ENCODE measurements around the gene SEL1L3.
"Not testable (repeated sequence)": the region's sequence is repeated elsewhere in the genome, so short reads cannot be mapped to it uniquely, and the experiment has no call there.

SEL1L3 gene

GRCh38 chr4:25862411-25863346, at the start of gene SEL1L3:
TSS of gene SEL1L3 (minus strand) at chr4:25862988. CDS start at chr4:25862836, 152 bp downstream.
- DNase-seq, result no peak
- in situ Hi-C loops (cut with MboI; ENCODE audit: low pct_unique_long_range_greater_than_20kb, low sequenced_read_pairs), result no loop called here

- in situ Hi-C loops (cut with MboI; ENCODE audit: low pct_unique_long_range_greater_than_20kb, low sequenced_read_pairs), result no loop called here
- DNase-seq, result no peak
These were observed 48.6 kb upstream of the SEL1L3 start for GRCh38 chr4:25911356-25911755.

GRCh38 chr4:25908491-25908901, 45.7 kb upstream of the SEL1L3 start:
- DNase-seq, result no peak

GRCh38 chr4:25906113-25906512, 43.3 kb upstream of the SEL1L3 start:
- DNase-seq; in situ Hi-C loops (cut with MboI; ENCODE audit: low pct_unique_long_range_greater_than_20kb, low sequenced_read_pairs): not testable (repeated sequence)

More at GRCh38 chr4:25908491-25908901, 45.7 kb upstream of the SEL1L3 start:
- in situ Hi-C loops (cut with MboI; ENCODE audit: low pct_unique_long_range_greater_than_20kb, low sequenced_read_pairs), result no loop called here

- in situ Hi-C loops (cut with MboI; ENCODE audit: low pct_unique_long_range_greater_than_20kb, low sequenced_read_pairs), result no loop called here
- DNase-seq, result no peak
These were observed 42.6 kb upstream of the SEL1L3 start for GRCh38 chr4:25905371-25905770.

GRCh38 chr4:25904748-25905082, 41.9 kb upstream of the SEL1L3 start:
- in situ Hi-C loops (cut with MboI; ENCODE audit: low pct_unique_long_range_greater_than_20kb, low sequenced_read_pairs), result no loop called here

GRCh38 chr4:25903900-25904747, 41.3 kb upstream of the SEL1L3 start:
- in situ Hi-C loops (cut with MboI; ENCODE audit: low pct_unique_long_range_greater_than_20kb, low sequenced_read_pairs), result no loop called here
- no peak for DNase-seq

More at GRCh38 chr4:25904748-25905082, 41.9 kb upstream of the SEL1L3 start:
- DNase-seq, result no peak

GRCh38 chr4:25901030-25901430, 38.2 kb upstream of the SEL1L3 start:
- no peak for DNase-seq
- in situ Hi-C loops (cut with MboI; ENCODE audit: low pct_unique_long_range_greater_than_20kb, low sequenced_read_pairs), result no loop called here

GRCh38 chr4:25900310-25900709, 37.5 kb upstream of the SEL1L3 start:
- no peak for DNase-seq
- in situ Hi-C loops (cut with MboI; ENCODE audit: low pct_unique_long_range_greater_than_20kb, low sequenced_read_pairs), result no loop called here

- in situ Hi-C loops (cut with MboI; ENCODE audit: low pct_unique_long_range_greater_than_20kb, low sequenced_read_pairs), result no loop called here
- DNase-seq, result no peak
These were observed 34.2 kb upstream of the SEL1L3 start for GRCh38 chr4:25896776-25897539.

GRCh38 chr4:25892796-25893195, 30.0 kb upstream of the SEL1L3 start:
- in situ Hi-C loops (cut with MboI; ENCODE audit: low pct_unique_long_range_greater_than_20kb, low sequenced_read_pairs), result no loop called here
- no peak for DNase-seq

GRCh38 chr4:25890571-25891485, 28.0 kb upstream of the SEL1L3 start:
- DNase-seq, result no peak
- in situ Hi-C loops (cut with MboI; ENCODE audit: low pct_unique_long_range_greater_than_20kb, low sequenced_read_pairs), result no loop called here

GRCh38 chr4:25889589-25890503, 27.1 kb upstream of the SEL1L3 start:
- in situ Hi-C loops (cut with MboI; ENCODE audit: low pct_unique_long_range_greater_than_20kb, low sequenced_read_pairs), result no loop called here
- DNase-seq, result no peak

GRCh38 chr4:25888781-25889180, 26.0 kb upstream of the SEL1L3 start:
- DNase-seq, result no peak

GRCh38 chr4:25884031-25884782, 21.4 kb upstream of the SEL1L3 start:
- no peak for DNase-seq
- in situ Hi-C loops (cut with MboI; ENCODE audit: low pct_unique_long_range_greater_than_20kb, low sequenced_read_pairs), result no loop called here

More at GRCh38 chr4:25888781-25889180, 26.0 kb upstream of the SEL1L3 start:
- in situ Hi-C loops (cut with MboI; ENCODE audit: low pct_unique_long_range_greater_than_20kb, low sequenced_read_pairs), result no loop called here

- no peak for DNase-seq
- in situ Hi-C loops (cut with MboI; ENCODE audit: low pct_unique_long_range_greater_than_20kb, low sequenced_read_pairs), result no loop called here
These were observed 20.8 kb upstream of the SEL1L3 start for GRCh38 chr4:25883565-25883964.

GRCh38 chr4:25882226-25882625, 19.4 kb upstream of the SEL1L3 start:
- DNase-seq, result no peak

More at GRCh38 chr4:25882226-25882625, 19.4 kb upstream of the SEL1L3 start:
- in situ Hi-C loops (cut with MboI; ENCODE audit: low pct_unique_long_range_greater_than_20kb, low sequenced_read_pairs), result no loop called here

Measured in KBM-7 (cell line).